CD4-positive, alpha-beta T cell (primary cell): ENCODE results near the gene MCTP1. TPM values are rescaled to one million over a fixed set of nuclear protein-coding genes. Genes with fewer than 3 reads are reported as not detected.

Source experiments
- ATAC-seq: fragments of 200-7000 bp; cut with Tn5 transposase; one replicate; pipeline ENCODE4 v1.10.0; 2022; ENCODE audit warnings: mild to moderate bottlenecking; ENCODE audit not compliant: poor library complexity
- CTCF ChIA-PET: fragments of 350-600 bp; sonication (Branson Sonifier 250); formaldehyde crosslinking; loops from one replicate; lab custom pipeline; 2021; ENCODE audit warnings: antibody characterized with exemption, inconsistent platforms; lab: Charles Lee
- POLR2A ChIA-PET: fragments of 350-600 bp; sonication (Branson Sonifier 250); formaldehyde crosslinking; loops from one replicate; lab custom pipeline; 2021; ENCODE audit warnings: antibody characterized with exemption, inconsistent platforms; lab: Charles Lee
- DNase-seq, 14 experiments: peaks; one replicate each; pipeline ENCODE4 v3.0.0-alpha.2; 2013 to 2020; ENCODE audit warnings: mixed read lengths in 2 of 14
- H3K27ac ChIP-seq, 2 donors: one replicate each; pipeline versions ENCODE4 v1.5.1 to v1.7.0; 2013; ENCODE audit warnings: low read length in 2 of 2, low read depth in 1 of 2, mild to moderate bottlenecking in 1 of 2
- H3K27me3 ChIP-seq, 2 experiments: 1 replicate in 1 of 2; 2 replicates in 1 of 2; pipeline versions ENCODE4 v1.6.1 to v1.7.0; 2013; ENCODE audit warnings: low read length in 2 of 2, control low read depth in 1 of 2, mild to moderate bottlenecking in 1 of 2, moderate library complexity in 1 of 2; ENCODE audit not compliant: insufficient read depth in 2 of 2, control insufficient read depth in 1 of 2
- H3K36me3 ChIP-seq: one replicate; pipeline ENCODE4 v1.6.1; 2013; ENCODE audit warnings: low read length, control low read depth; ENCODE audit not compliant: insufficient read depth
- H3K4me1 ChIP-seq: one replicate; pipeline ENCODE4 v1.6.1; 2013; ENCODE audit warnings: low read length, control low read depth; ENCODE audit not compliant: insufficient read depth
- H3K4me3 ChIP-seq: one replicate; pipeline ENCODE4 v1.5.1; 2013; ENCODE audit warnings: mild to moderate bottlenecking, low read length, moderate library complexity
- H3K9me3 ChIP-seq, 2 experiments: 1 replicate in 1 of 2; 2 replicates in 1 of 2; pipeline versions ENCODE4 v1.6.1 to v1.7.0; 2013; ENCODE audit warnings: low read length in 2 of 2, mild to moderate bottlenecking in 2 of 2, control low read depth in 1 of 2, moderate library complexity in 1 of 2; ENCODE audit not compliant: control insufficient read depth in 1 of 2, insufficient read depth in 1 of 2
- H3K27ac Mint-ChIP-seq: one replicate; pipeline ENCODE4 v1.8.0; 2020; ENCODE audit warnings: mixed read lengths
- H3K27me3 Mint-ChIP-seq: one replicate; pipeline ENCODE4 v1.8.0; 2021; ENCODE audit warnings: mixed read lengths
- H3K36me3 Mint-ChIP-seq: one replicate; pipeline ENCODE4 v1.8.0; 2021; ENCODE audit warnings: low read depth, mixed read lengths
- H3K4me1 Mint-ChIP-seq: one replicate; pipeline ENCODE4 v1.8.0; 2021; ENCODE audit warnings: low read depth, mixed read lengths
- H3K4me3 Mint-ChIP-seq: one replicate; pipeline ENCODE4 v1.8.0; 2020; ENCODE audit warnings: mild to moderate bottlenecking, mixed read lengths
- H3K9me3 Mint-ChIP-seq: one replicate; pipeline ENCODE4 v1.8.0; 2020; ENCODE audit warnings: mixed read lengths
- CTCF ChIP-seq: fragments of 200-600 bp; IDR thresholded peaks from one replicate; pipeline ENCODE4 v1.8.0; 2022; ENCODE audit warnings: antibody characterized with exemption, mild to moderate bottlenecking
- intact Hi-C, 2 experiments: fragments of 100-400 bp; cut with DNase I in 1 of 2; cut with micrococcal nuclease in 1 of 2; formaldehyde crosslinking; loops; one replicate each; pipeline versions ENCODE4 v1.15.1 to v1.9.0; 2023 to 2025; cut with DNase I, micrococcal nuclease
- total RNA-seq, 174 experiments: library from RNA in 2 of 174; stranded (reverse) in 2 of 174; gene quantifications; one replicate each; pipeline ENCODE4 v1.2.3 and lab custom pipeline; 2021 to 2026

Gene MCTP1
- total RNA-seq, 2 experiments from 2014 or later, result 2.1 to 2.7 TPM

- peaks cover 4% of the 10 kb centered on the region for H3K27me3 Mint-ChIP-seq
- Histone ChIP-seq H3K36me3 (no peaks in the 10 kb centered on the region), H3K27me3 (no peaks in the 10 kb centered on the region), H3K9me3 (no peaks in the 10 kb centered on the region), H3K4me3 (no peak overlapping the region), H3K4me1 (no peaks in the 10 kb centered on the region), H3K27ac (no peak overlapping the region)
- ATAC-seq, result no peak
- no peak overlapping the region for H3K27ac Mint-ChIP-seq
- intact Hi-C loops, result no loop called here
- CTCF ChIA-PET, result no interaction called here
- no peaks in the 10 kb centered on the region for H3K4me1 Mint-ChIP-seq
- no peaks in the 10 kb centered on the region for H3K9me3 Mint-ChIP-seq
- H3K4me3 Mint-ChIP-seq, result no peak overlapping the region
- POLR2A ChIA-PET, result no interaction called here
- no peak for DNase-seq
- no peak for TF ChIP-seq CTCF
- no peaks in the 10 kb centered on the region for H3K36me3 Mint-ChIP-seq
Observed at GRCh38 chr5:94748212-94748611, 536.7 kb downstream of the MCTP1 start.

GRCh38 chr5:94747371-94747770, 537.5 kb downstream of the MCTP1 start:
- Mint-ChIP-seq H3K4me1 (no peaks in the 10 kb centered on the region), H3K4me3 (no peak overlapping the region), H3K9me3 (no peaks in the 10 kb centered on the region), H3K36me3 (no peaks in the 10 kb centered on the region), H3K27ac (no peak overlapping the region), H3K27me3 (peaks cover 4% of the 10 kb centered on the region)
- H3K4me1 ChIP-seq, result no peaks in the 10 kb centered on the region
- H3K27me3 ChIP-seq, result no peaks in the 10 kb centered on the region
- H3K27ac ChIP-seq, result no peak overlapping the region
- intact Hi-C loops, result no loop called here
- ATAC-seq (no peak), DNase-seq (no peak)
- ChIA-PET POLR2A (no interaction called here), CTCF (no interaction called here)
- no peak overlapping the region for H3K4me3 ChIP-seq
- no peaks in the 10 kb centered on the region for H3K36me3 ChIP-seq
- no peak for TF ChIP-seq CTCF
- no peaks in the 10 kb centered on the region for H3K9me3 ChIP-seq

GRCh38 chr5:94746731-94747124, 538.2 kb downstream of the MCTP1 start:
- no peak overlapping the region for H3K27ac Mint-ChIP-seq
- H3K27me3 Mint-ChIP-seq, result peaks cover 4% of the 10 kb centered on the region
- Histone ChIP-seq H3K27me3 (no peaks in the 10 kb centered on the region), H3K9me3 (no peaks in the 10 kb centered on the region), H3K4me3 (no peak overlapping the region), H3K4me1 (no peaks in the 10 kb centered on the region), H3K27ac (no peak overlapping the region), H3K36me3 (no peaks in the 10 kb centered on the region)
- H3K36me3 Mint-ChIP-seq, result no peaks in the 10 kb centered on the region
- DNase-seq, result peak in 2 of 14 experiments; percentile 5 to 8
- ATAC-seq, result no peak
- POLR2A ChIA-PET, result no interaction called here
- CTCF ChIA-PET, result no interaction called here
- H3K9me3 Mint-ChIP-seq, result no peaks in the 10 kb centered on the region
- no peaks in the 10 kb centered on the region for H3K4me1 Mint-ChIP-seq
- H3K4me3 Mint-ChIP-seq, result no peak overlapping the region
- intact Hi-C loops, result no loop called here
- no peak for TF ChIP-seq CTCF
